ENCODE measurements around the gene SNTN. TPM values are rescaled to one million over a fixed set of nuclear protein-coding genes. Genes with fewer than 3 reads are reported as not detected.

Gene SNTN
- total and polyA plus RNA-seq, 9 of the 15 experiments (the other 6 are each of a cell fraction or from before 2014, with no cell fraction given) = not detected

DNA sequence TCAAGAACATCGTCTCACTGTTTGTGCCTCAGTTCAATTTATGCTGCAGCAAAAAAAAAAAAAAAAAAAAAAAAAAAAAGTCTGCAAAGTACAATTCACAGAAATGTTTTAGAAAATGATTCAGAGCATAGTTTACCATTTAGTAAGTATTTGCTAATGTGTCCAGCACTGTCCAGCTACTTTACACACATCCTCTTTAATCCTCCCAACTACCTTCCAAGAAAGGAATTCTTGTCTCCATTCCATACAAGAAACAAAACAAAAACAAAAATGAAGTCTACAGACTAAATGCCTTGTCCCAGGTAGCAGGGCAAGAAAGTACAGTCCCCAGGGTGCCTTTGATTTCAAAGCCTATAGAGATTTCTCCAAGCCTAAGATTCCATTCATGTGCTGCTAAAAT lies 38.9 kb upstream of the SNTN start:
- H3K79me2 ChIP-seq (ENCODE audit: control insufficient read depth, insufficient read depth, low read length) = no peaks in the 10 kb centered on the region
- ChIA-PET CTCF (ENCODE audit: low intra/inter-chr PET ratio) (no interaction called here), POLR2A (no interaction called here)
- no peaks in the 10 kb centered on the region for H3K9me1 ChIP-seq (ENCODE audit: control insufficient read depth, insufficient read depth, low read length)
- H3K36me3 ChIP-seq (ENCODE audit: control insufficient read depth, insufficient read depth, low read length) = no peaks in the 10 kb centered on the region
- no CpG with 5 or more reads among the region's 1 CpG for WGBS (ENCODE audit: insufficient coverage, low coverage, missing lambda C conversion rate)
- H3K27ac ChIP-seq (ENCODE audit: extremely low read depth, low read depth, low read length) = no peak overlapping the region
- ATAC-seq = no peak
- BruUV-seq (replicated peaks) = no TSS peak
- no peaks in the 10 kb centered on the region for H3K27me3 ChIP-seq (ENCODE audit: control insufficient read depth in 2 of 2, insufficient read depth in 2 of 2, low read length in 2 of 2)
- no peak for FAIRE-seq
- in situ Hi-C loops (cut with MboI) (no loop called here), intact Hi-C loops (cut with micrococcal nuclease) (no loop called here)
- no peak overlapping the region for H2AFZ ChIP-seq (ENCODE audit: low read depth, low read length)
- no peaks in the 10 kb centered on the region for H3K4me1 ChIP-seq (replicated peaks in 1 of 2; ENCODE audit: control insufficient read depth in 2 of 2, insufficient read depth in 2 of 2, low read length in 2 of 2)
- H3K9me3 ChIP-seq (replicated peaks; ENCODE audit: control insufficient read depth, insufficient read depth, low read depth, low read length) = no peaks in the 10 kb centered on the region
- no peak for TF ChIP-seq NR2C2 (CRISPR knock-in tag; IDR thresholded peaks at IDR 0.05)
- no peak for TF ChIP-seq NR2C2 (tag; IDR thresholded peaks at IDR 0.05)
- TF ChIP-seq, protein P1, sequence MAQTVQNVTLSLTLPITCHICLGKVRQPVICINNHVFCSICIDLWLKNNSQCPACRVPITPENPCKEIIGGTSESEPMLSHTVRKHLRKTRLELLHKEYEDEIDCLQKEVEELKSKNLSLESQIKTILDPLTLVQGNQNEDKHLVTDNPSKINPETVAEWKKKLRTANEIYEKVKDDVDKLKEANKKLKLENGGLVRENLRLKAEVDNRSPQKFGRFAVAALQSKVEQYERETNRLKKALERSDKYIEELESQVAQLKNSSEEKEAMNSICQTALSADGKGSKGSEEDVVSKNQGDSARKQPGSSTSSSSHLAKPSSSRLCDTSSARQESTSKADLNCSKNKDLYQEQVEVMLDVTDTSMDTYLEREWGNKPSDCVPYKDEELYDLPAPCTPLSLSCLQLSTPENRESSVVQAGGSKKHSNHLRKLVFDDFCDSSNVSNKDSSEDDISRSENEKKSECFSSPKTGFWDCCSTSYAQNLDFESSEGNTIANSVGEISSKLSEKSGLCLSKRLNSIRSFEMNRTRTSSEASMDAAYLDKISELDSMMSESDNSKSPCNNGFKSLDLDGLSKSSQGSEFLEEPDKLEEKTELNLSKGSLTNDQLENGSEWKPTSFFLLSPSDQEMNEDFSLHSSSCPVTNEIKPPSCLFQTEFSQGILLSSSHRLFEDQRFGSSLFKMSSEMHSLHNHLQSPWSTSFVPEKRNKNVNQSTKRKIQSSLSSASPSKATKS (CRISPR knock-in tag; IDR thresholded peaks at IDR 0.05) = no peak
- TF ChIP-seq ARID1B (IDR thresholded peaks at IDR 0.05) = no peak
- no peak for TF ChIP-seq ZNF668 (CRISPR knock-in tag; IDR thresholded peaks at IDR 0.05)
- TF ChIP-seq, protein P2, sequence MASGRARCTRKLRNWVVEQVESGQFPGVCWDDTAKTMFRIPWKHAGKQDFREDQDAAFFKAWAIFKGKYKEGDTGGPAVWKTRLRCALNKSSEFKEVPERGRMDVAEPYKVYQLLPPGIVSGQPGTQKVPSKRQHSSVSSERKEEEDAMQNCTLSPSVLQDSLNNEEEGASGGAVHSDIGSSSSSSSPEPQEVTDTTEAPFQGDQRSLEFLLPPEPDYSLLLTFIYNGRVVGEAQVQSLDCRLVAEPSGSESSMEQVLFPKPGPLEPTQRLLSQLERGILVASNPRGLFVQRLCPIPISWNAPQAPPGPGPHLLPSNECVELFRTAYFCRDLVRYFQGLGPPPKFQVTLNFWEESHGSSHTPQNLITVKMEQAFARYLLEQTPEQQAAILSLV (tag; IDR thresholded peaks at IDR 0.05) = no peak
- TF ChIP-seq FOXJ2 (tag; IDR thresholded peaks at IDR 0.05) = no peak
- TF ChIP-seq, protein P3, sequence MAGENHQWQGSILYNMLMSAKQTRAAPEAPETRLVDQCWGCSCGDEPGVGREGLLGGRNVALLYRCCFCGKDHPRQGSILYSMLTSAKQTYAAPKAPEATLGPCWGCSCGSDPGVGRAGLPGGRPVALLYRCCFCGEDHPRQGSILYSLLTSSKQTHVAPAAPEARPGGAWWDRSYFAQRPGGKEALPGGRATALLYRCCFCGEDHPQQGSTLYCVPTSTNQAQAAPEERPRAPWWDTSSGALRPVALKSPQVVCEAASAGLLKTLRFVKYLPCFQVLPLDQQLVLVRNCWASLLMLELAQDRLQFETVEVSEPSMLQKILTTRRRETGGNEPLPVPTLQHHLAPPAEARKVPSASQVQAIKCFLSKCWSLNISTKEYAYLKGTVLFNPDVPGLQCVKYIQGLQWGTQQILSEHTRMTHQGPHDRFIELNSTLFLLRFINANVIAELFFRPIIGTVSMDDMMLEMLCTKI (IDR thresholded peaks at IDR 0.05; ENCODE audit: partially characterized antibody) = no peak
- TF ChIP-seq SRSF7 (optimal IDR thresholded peaks at IDR 0.05; ENCODE audit: low read depth, low read length) = no peak
- no peak for TF ChIP-seq MYBL2 (IDR thresholded peaks at IDR 0.05; ENCODE audit: low read depth)
- no peak for TF ChIP-seq MYBL2 (CRISPR knock-in tag; IDR thresholded peaks at IDR 0.05; ENCODE audit: borderline replicate concordance)
- TF ChIP-seq, protein P4, sequence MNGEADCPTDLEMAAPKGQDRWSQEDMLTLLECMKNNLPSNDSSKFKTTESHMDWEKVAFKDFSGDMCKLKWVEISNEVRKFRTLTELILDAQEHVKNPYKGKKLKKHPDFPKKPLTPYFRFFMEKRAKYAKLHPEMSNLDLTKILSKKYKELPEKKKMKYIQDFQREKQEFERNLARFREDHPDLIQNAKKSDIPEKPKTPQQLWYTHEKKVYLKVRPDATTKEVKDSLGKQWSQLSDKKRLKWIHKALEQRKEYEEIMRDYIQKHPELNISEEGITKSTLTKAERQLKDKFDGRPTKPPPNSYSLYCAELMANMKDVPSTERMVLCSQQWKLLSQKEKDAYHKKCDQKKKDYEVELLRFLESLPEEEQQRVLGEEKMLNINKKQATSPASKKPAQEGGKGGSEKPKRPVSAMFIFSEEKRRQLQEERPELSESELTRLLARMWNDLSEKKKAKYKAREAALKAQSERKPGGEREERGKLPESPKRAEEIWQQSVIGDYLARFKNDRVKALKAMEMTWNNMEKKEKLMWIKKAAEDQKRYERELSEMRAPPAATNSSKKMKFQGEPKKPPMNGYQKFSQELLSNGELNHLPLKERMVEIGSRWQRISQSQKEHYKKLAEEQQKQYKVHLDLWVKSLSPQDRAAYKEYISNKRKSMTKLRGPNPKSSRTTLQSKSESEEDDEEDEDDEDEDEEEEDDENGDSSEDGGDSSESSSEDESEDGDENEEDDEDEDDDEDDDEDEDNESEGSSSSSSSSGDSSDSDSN (IDR thresholded peaks at IDR 0.05; ENCODE audit: borderline replicate concordance in 1 of 2, low read depth in 2 of 2, low read length in 2 of 2) = no peak
- no peak for TF ChIP-seq MTA3 (IDR thresholded peaks at IDR 0.05; ENCODE audit: borderline replicate concordance)
- no peak for DNase-seq (ENCODE audit: extremely low read depth in 1 of 4, low spot score in 3 of 4)
- no peaks in the 10 kb centered on the region for H4K20me1 ChIP-seq (replicated peaks; ENCODE audit: control insufficient read depth, insufficient read depth, low read length)
- H3K4me3 ChIP-seq = no peak overlapping the region
- H3K4me2 ChIP-seq (ENCODE audit: insufficient read depth, low read length) = no peak overlapping the region
- no peak overlapping the region for H3K9ac ChIP-seq (ENCODE audit: insufficient read depth in 1 of 2, low read depth in 2 of 2, low read length in 2 of 2)

All from K562 (cell line).